Stimulated activated CD4-positive, alpha-beta T cell treated with anti-CD3 and anti-CD28 coated beads, Interleukin-2, amount 100 ng/mL, for 48 hours (primary cell): Measurements from ENCODE around the gene PIK3C2G.

Source experiments
- DNase-seq, 2 donors: peaks; one replicate each; pipeline ENCODE4 v3.0.0-alpha.2; 2020

The PIK3C2G gene

GRCh38 chr12:18345021-18345735, 83.9 kb downstream of the PIK3C2G start:
- DNase-seq, result no peak

- no peak for DNase-seq
Observed at GRCh38 chr12:18352312-18352711, 91.0 kb downstream of the PIK3C2G start.

GRCh38 chr12:18355429-18355828, 94.1 kb downstream of the PIK3C2G start:
- DNase-seq, result no peak

GRCh38 chr12:18358077-18358476, 96.8 kb downstream of the PIK3C2G start:
- no peak for DNase-seq

- DNase-seq, result no peak
Observed at GRCh38 chr12:18358930-18359329, 97.6 kb downstream of the PIK3C2G start.

GRCh38 chr12:18361433-18361832, 100.1 kb downstream of the PIK3C2G start:
- DNase-seq, result no peak

- no peak for DNase-seq
Observed at GRCh38 chr12:18363321-18363720, 102.0 kb downstream of the PIK3C2G start.

- DNase-seq, result no peak
Observed at GRCh38 chr12:18368594-18368993, 107.3 kb downstream of the PIK3C2G start.

GRCh38 chr12:18373181-18373580, 111.9 kb downstream of the PIK3C2G start:
- no peak for DNase-seq

GRCh38 chr12:18375131-18375530, 113.8 kb downstream of the PIK3C2G start:
- DNase-seq, result no peak

- no peak for DNase-seq
Observed at GRCh38 chr12:18375583-18375982, 114.3 kb downstream of the PIK3C2G start.

- DNase-seq, result no peak
Observed at GRCh38 chr12:18382236-18382885, 121.0 kb downstream of the PIK3C2G start.

GRCh38 chr12:18383203-18383602, 121.9 kb downstream of the PIK3C2G start:
- no peak for DNase-seq

GRCh38 chr12:18387706-18388105, 126.4 kb downstream of the PIK3C2G start:
- DNase-seq, result no peak

- DNase-seq, result no peak
Observed at GRCh38 chr12:18389820-18390219, 128.5 kb downstream of the PIK3C2G start.

GRCh38 chr12:18391151-18391550, 129.8 kb downstream of the PIK3C2G start:
- no peak for DNase-seq

GRCh38 chr12:18394742-18395141, 133.4 kb downstream of the PIK3C2G start:
- no peak for DNase-seq

GRCh38 chr12:18400186-18400585, 138.9 kb downstream of the PIK3C2G start:
- DNase-seq, result no peak

- no peak for DNase-seq
Observed at GRCh38 chr12:18402872-18403611, 141.7 kb downstream of the PIK3C2G start.

- DNase-seq, result no peak
Observed at GRCh38 chr12:18411453-18411852, 150.1 kb downstream of the PIK3C2G start.

- no peak for DNase-seq
Observed at GRCh38 chr12:18414671-18415070, 153.4 kb downstream of the PIK3C2G start.

GRCh38 chr12:18415227-18415626, 153.9 kb downstream of the PIK3C2G start:
- DNase-seq, result no peak

GRCh38 chr12:18416412-18416811, 155.1 kb downstream of the PIK3C2G start:
- DNase-seq, result no peak

GRCh38 chr12:18419311-18419710, 158.0 kb downstream of the PIK3C2G start:
- no peak for DNase-seq
